Astrocyte (in vitro differentiated cells and primary cell): Measurements from ENCODE around the gene SOX21. TPM values are rescaled to one million over a fixed set of nuclear protein-coding genes. Genes with fewer than 3 reads are reported as not detected.
A peak's percentile ranks its signal among the peaks of the same experiment; 100 is the strongest.

Source experiments
- DNase-seq: peaks from one replicate; pipeline ENCODE4 v3.0.0-alpha.2; 2010; ENCODE audit warnings: low read depth
- FAIRE-seq: peaks from 2 replicates; lab custom pipeline; 2011; peaks lifted over from hg19 to GRCh38; lab: Jason Lieb, UNC
- H2AFZ ChIP-seq: 2 replicates; pipeline ENCODE4 v1.6.0; 2012; ENCODE audit warnings: low read depth, low read length, inconsistent platforms
- H3K27ac ChIP-seq: 2 replicates; pipeline ENCODE4 v1.5.1; 2011; ENCODE audit warnings: low read depth, low read length, inconsistent platforms
- H3K27me3 ChIP-seq: 2 replicates; pipeline ENCODE4 v1.6.0; 2011; ENCODE audit warnings: low read length, inconsistent platforms; ENCODE audit not compliant: insufficient read depth
- H3K36me3 ChIP-seq: 2 replicates; pipeline ENCODE4 v1.5.1; 2011; ENCODE audit warnings: low read length, inconsistent platforms; ENCODE audit not compliant: insufficient read depth
- H3K4me1 ChIP-seq: 2 replicates; pipeline ENCODE4 v1.5.1; 2011; ENCODE audit warnings: low read length, inconsistent platforms; ENCODE audit not compliant: insufficient read depth
- H3K4me2 ChIP-seq: 2 replicates; pipeline ENCODE4 v1.6.0; 2012; ENCODE audit warnings: low read length, inconsistent platforms
- H3K4me3 ChIP-seq: 2 replicates; pipeline ENCODE4 v1.5.1; 2011; ENCODE audit warnings: low read depth, mild to moderate bottlenecking, low read length, inconsistent platforms; ENCODE audit not compliant: insufficient read depth
- H3K79me2 ChIP-seq: 2 replicates; pipeline ENCODE4 v1.6.0; 2012; ENCODE audit warnings: mild to moderate bottlenecking, low read length, inconsistent platforms; ENCODE audit not compliant: insufficient read depth
- H3K9ac ChIP-seq: 2 replicates; pipeline ENCODE4 v1.6.0; 2012; ENCODE audit warnings: mild to moderate bottlenecking, low read length, inconsistent platforms
- H3K9me3 ChIP-seq: 2 replicates; pipeline ENCODE4 v1.5.1; 2012; ENCODE audit warnings: low read depth, mild to moderate bottlenecking, low read length, inconsistent platforms; ENCODE audit not compliant: insufficient read depth
- H4K20me1 ChIP-seq: 2 replicates; pipeline ENCODE4 v1.6.0; 2012; ENCODE audit warnings: low read length, inconsistent platforms; ENCODE audit not compliant: insufficient read depth
- H3K27ac Mint-ChIP-seq: one replicate; pipeline ENCODE4 v1.8.0; 2021; ENCODE audit warnings: mild to moderate bottlenecking, mixed read lengths; ENCODE audit not compliant: unreplicated experiment
- H3K27me3 Mint-ChIP-seq: one replicate; pipeline ENCODE4 v1.8.0; 2021; ENCODE audit warnings: low read depth, mixed read lengths; ENCODE audit not compliant: unreplicated experiment
- H3K36me3 Mint-ChIP-seq: one replicate; pipeline ENCODE4 v1.8.0; 2021; ENCODE audit warnings: low read depth, mixed read lengths; ENCODE audit not compliant: unreplicated experiment
- H3K4me1 Mint-ChIP-seq: one replicate; pipeline ENCODE4 v1.8.0; 2021; ENCODE audit warnings: low read depth, mixed read lengths; ENCODE audit not compliant: unreplicated experiment
- H3K4me3 Mint-ChIP-seq: one replicate; pipeline ENCODE4 v1.8.0; 2021; ENCODE audit warnings: mild to moderate bottlenecking, moderate library complexity, mixed read lengths; ENCODE audit not compliant: unreplicated experiment
- H3K9me3 Mint-ChIP-seq: one replicate; pipeline ENCODE4 v1.8.0; 2021; ENCODE audit warnings: mild to moderate bottlenecking, mixed read lengths; ENCODE audit not compliant: unreplicated experiment
- CTCF ChIP-seq: IDR thresholded peaks from 2 replicates; pipeline ENCODE4 v1.5.1; 2011; ENCODE audit warnings: low read depth, mild to moderate bottlenecking, inconsistent platforms, low read length, moderate library complexity; ENCODE audit not compliant: insufficient read depth
- EZH2 ChIP-seq: IDR thresholded peaks from 2 replicates; pipeline ENCODE4 v1.6.1; 2012; ENCODE audit warnings: mild to moderate bottlenecking, low read length, inconsistent platforms; ENCODE audit not compliant: insufficient read depth
- total RNA-seq: library from RNA; stranded (reverse); gene quantifications from 2 replicates; pipeline ENCODE4 v1.2.1, GENCODE V29; 2021

Gene SOX21
- total RNA-seq, 1 donor from 2014 or later: 0.77 TPM

- TF ChIP-seq EZH2 (no peak), CTCF (no peak)
- H3K4me3 ChIP-seq: no peak overlapping the region
- FAIRE-seq (no peak), DNase-seq (no peak)
- no peaks in the 10 kb centered on the region for H3K4me1 ChIP-seq
- H3K4me3 Mint-ChIP-seq: no peak overlapping the region
- H3K36me3 Mint-ChIP-seq: peaks cover 4% of the 10 kb centered on the region
- peaks cover 5% of the 10 kb centered on the region for H3K9me3 ChIP-seq
- H3K9me3 Mint-ChIP-seq: peaks cover 18% of the 10 kb centered on the region
- H2AFZ ChIP-seq: no peak overlapping the region
- no peak overlapping the region for H3K4me2 ChIP-seq
- H3K27ac Mint-ChIP-seq: no peak overlapping the region
- H3K36me3 ChIP-seq: no peaks in the 10 kb centered on the region
- H3K9ac ChIP-seq: no peak overlapping the region
- no peaks in the 10 kb centered on the region for H4K20me1 ChIP-seq
- no peak overlapping the region for H3K27ac ChIP-seq
- H3K27me3 Mint-ChIP-seq: peaks cover 66% of the 10 kb centered on the region
- H3K27me3 ChIP-seq: peaks cover 60% of the 10 kb centered on the region
- H3K4me1 Mint-ChIP-seq: peaks cover 4% of the 10 kb centered on the region
- H3K79me2 ChIP-seq: no peaks in the 10 kb centered on the region
Measured at GRCh38 chr13:94700536-94700935, 11.8 kb downstream of the SOX21 start.

GRCh38 chr13:94700051-94700535 lies 12.3 kb downstream of the SOX21 start:
- H3K4me3 ChIP-seq: no peak overlapping the region
- no peak overlapping the region for H3K4me3 Mint-ChIP-seq
- H3K9me3 Mint-ChIP-seq: peaks cover 16% of the 10 kb centered on the region
- H3K36me3 ChIP-seq: no peaks in the 10 kb centered on the region
- no peaks in the 10 kb centered on the region for H3K79me2 ChIP-seq
- TF ChIP-seq EZH2 (no peak), CTCF (no peak)
- H3K27ac Mint-ChIP-seq: no peak overlapping the region
- no peaks in the 10 kb centered on the region for H4K20me1 ChIP-seq
- H2AFZ ChIP-seq: no peak overlapping the region
- H3K4me1 Mint-ChIP-seq: peaks cover 4% of the 10 kb centered on the region
- H3K27me3 ChIP-seq: peaks cover 56% of the 10 kb centered on the region
- DNase-seq: no peak
- no peaks in the 10 kb centered on the region for H3K4me1 ChIP-seq
- H3K9me3 ChIP-seq: peaks cover 5% of the 10 kb centered on the region
- no peak overlapping the region for H3K9ac ChIP-seq
- no peak overlapping the region for H3K4me2 ChIP-seq
- peaks cover 62% of the 10 kb centered on the region for H3K27me3 Mint-ChIP-seq
- no peak overlapping the region for H3K27ac ChIP-seq
- no peak for FAIRE-seq
- H3K36me3 Mint-ChIP-seq: peaks cover 4% of the 10 kb centered on the region

GRCh38 chr13:94696171-94696570 lies 16.2 kb downstream of the SOX21 start:
- DNase-seq: no peak
- Mint-ChIP-seq H3K4me1 (peaks cover 4% of the 10 kb centered on the region), H3K9me3 (peaks cover 4% of the 10 kb centered on the region), H3K36me3 (no peaks in the 10 kb centered on the region), H3K4me3 (no peak overlapping the region), H3K27ac (peak overlapping the region; percentile 59), H3K27me3 (peaks cover 40% of the 10 kb centered on the region)
- Histone ChIP-seq H3K9ac (no peak overlapping the region), H3K27ac (no peak overlapping the region), H3K4me2 (no peak overlapping the region), H3K79me2 (no peaks in the 10 kb centered on the region), H3K4me1 (no peaks in the 10 kb centered on the region), H3K27me3 (peaks cover 26% of the 10 kb centered on the region), H4K20me1 (no peaks in the 10 kb centered on the region), H3K4me3 (no peak overlapping the region), H3K36me3 (no peaks in the 10 kb centered on the region), H3K9me3 (no peaks in the 10 kb centered on the region), H2AFZ (no peak overlapping the region)
- FAIRE-seq: no peak
- no peak for TF ChIP-seq EZH2
- no peak for TF ChIP-seq CTCF
